SK-N-SH (cell line): ENCODE measurements around the gene RPL29.

Experiments used
- EP300 ChIP-seq, 2 experiments: IDR thresholded peaks; 2 replicates each; pipeline versions ENCODE4 v1.4.0 to v1.6.1; 2012; ENCODE audit warnings: borderline replicate concordance in 1 of 2, low read depth in 1 of 2, low read length in 1 of 2
- GABPA ChIP-seq: IDR thresholded peaks from 2 replicates; pipeline ENCODE4 v1.4.0; 2012; ENCODE audit warnings: low read depth, mild to moderate bottlenecking
- RXRA ChIP-seq: IDR thresholded peaks from 2 replicates; pipeline ENCODE4 v1.4.0; 2012; ENCODE audit warnings: low read depth, mild to moderate bottlenecking, borderline replicate concordance
- TCF12 ChIP-seq: IDR thresholded peaks from 2 replicates; pipeline ENCODE4 v1.4.0; 2012
- YY1 ChIP-seq: IDR thresholded peaks from 2 replicates; pipeline ENCODE4 v1.4.0; 2012; ENCODE audit warnings: low read depth, mild to moderate bottlenecking
- TF ChIP-seq, protein P1 (sequence below): fragments of 200-600 bp; sonication (generic); IDR thresholded peaks from 2 replicates; pipeline ENCODE4 v1.6.1; 2017; ENCODE audit warnings: antibody characterized with exemption, mild to moderate bottlenecking, moderate library complexity
- TF ChIP-seq, protein P2 (sequence below): IDR thresholded peaks from 2 replicates; pipeline ENCODE4 v1.4.0; 2012; ENCODE audit warnings: low read depth, borderline replicate concordance

DNA sequence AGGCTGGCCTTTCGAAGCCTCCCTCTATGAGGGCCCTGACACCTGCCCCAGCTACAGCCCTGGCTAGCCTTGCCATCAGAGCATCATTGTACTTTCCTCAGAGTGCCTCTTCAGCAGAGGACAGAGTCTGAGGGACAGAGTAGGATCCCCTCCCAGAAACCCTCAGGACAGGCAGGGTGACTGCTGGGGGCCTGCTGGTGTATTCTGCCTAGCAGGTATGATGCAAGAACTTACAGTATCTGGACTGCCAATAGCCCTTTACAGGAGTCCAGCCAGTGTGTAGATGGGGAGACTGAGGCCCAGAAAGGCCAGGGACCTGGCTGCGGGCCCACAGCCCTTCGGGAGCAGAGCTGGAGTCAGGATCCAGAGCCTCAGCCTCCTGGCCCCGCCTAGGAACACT, 41.6 kb upstream of the RPL29 start:
- TF ChIP-seq EP300 (IDR thresholded peaks at IDR 0.05; ENCODE audit: borderline replicate concordance in 1 of 2, low read depth in 1 of 2, low read length in 1 of 2) (no peak), GABPA (no peak), YY1 (no peak), RXRA (no peak), TCF12 (no peak)
- TF ChIP-seq, protein P1, sequence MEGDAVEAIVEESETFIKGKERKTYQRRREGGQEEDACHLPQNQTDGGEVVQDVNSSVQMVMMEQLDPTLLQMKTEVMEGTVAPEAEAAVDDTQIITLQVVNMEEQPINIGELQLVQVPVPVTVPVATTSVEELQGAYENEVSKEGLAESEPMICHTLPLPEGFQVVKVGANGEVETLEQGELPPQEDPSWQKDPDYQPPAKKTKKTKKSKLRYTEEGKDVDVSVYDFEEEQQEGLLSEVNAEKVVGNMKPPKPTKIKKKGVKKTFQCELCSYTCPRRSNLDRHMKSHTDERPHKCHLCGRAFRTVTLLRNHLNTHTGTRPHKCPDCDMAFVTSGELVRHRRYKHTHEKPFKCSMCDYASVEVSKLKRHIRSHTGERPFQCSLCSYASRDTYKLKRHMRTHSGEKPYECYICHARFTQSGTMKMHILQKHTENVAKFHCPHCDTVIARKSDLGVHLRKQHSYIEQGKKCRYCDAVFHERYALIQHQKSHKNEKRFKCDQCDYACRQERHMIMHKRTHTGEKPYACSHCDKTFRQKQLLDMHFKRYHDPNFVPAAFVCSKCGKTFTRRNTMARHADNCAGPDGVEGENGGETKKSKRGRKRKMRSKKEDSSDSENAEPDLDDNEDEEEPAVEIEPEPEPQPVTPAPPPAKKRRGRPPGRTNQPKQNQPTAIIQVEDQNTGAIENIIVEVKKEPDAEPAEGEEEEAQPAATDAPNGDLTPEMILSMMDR = no peak
- TF ChIP-seq, protein P2, sequence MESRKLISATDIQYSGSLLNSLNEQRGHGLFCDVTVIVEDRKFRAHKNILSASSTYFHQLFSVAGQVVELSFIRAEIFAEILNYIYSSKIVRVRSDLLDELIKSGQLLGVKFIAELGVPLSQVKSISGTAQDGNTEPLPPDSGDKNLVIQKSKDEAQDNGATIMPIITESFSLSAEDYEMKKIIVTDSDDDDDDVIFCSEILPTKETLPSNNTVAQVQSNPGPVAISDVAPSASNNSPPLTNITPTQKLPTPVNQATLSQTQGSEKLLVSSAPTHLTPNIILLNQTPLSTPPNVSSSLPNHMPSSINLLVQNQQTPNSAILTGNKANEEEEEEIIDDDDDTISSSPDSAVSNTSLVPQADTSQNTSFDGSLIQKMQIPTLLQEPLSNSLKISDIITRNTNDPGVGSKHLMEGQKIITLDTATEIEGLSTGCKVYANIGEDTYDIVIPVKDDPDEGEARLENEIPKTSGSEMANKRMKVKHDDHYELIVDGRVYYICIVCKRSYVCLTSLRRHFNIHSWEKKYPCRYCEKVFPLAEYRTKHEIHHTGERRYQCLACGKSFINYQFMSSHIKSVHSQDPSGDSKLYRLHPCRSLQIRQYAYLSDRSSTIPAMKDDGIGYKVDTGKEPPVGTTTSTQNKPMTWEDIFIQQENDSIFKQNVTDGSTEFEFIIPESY = no peak
